SH-SY5Y (cell line): ENCODE measurements around the gene GTF2H3.

Experiments
- GATA2 ChIP-seq: IDR thresholded peaks from 2 replicates; pipeline ENCODE4 v1.6.1; 2011; ENCODE audit warnings: mild to moderate bottlenecking, low read depth, low read length
- GATA3 ChIP-seq: IDR thresholded peaks from 2 replicates; pipeline ENCODE4 v1.6.1; 2011; ENCODE audit warnings: low read depth, mild to moderate bottlenecking, low read length, moderate library complexity

DNA sequence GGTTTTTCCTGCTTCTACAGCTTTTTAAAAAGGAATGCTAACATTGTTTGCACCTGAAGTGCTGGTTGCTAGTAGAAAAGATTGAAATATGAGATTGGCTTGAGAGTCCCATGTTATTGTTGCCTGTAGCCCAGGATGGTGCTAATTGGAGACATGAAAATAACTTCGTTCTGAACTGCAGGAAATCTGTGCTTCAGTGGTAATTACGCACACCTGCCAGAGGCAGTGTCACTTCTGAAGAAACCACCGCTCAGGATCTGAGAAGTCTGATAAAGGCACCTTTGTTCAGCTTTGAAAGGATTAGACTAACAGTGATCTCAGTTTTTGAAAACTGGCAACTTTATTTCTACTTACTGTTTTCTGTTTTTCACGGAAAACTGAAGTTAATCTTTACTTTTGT lies 63.0 kb downstream of the GTF2H3 start:
- no peak for TF ChIP-seq GATA2
- no peak for TF ChIP-seq GATA3
